Measurements from ENCODE around the gene MAPK8. TPM values are rescaled to one million over a fixed set of nuclear protein-coding genes. Genes with fewer than 3 reads are reported as not detected.

The MAPK8 gene
- total and polyA plus RNA-seq, 2 of the 4 experiments (the other 2 are of a cell fraction): 41.5 to 54.7 TPM

DNA sequence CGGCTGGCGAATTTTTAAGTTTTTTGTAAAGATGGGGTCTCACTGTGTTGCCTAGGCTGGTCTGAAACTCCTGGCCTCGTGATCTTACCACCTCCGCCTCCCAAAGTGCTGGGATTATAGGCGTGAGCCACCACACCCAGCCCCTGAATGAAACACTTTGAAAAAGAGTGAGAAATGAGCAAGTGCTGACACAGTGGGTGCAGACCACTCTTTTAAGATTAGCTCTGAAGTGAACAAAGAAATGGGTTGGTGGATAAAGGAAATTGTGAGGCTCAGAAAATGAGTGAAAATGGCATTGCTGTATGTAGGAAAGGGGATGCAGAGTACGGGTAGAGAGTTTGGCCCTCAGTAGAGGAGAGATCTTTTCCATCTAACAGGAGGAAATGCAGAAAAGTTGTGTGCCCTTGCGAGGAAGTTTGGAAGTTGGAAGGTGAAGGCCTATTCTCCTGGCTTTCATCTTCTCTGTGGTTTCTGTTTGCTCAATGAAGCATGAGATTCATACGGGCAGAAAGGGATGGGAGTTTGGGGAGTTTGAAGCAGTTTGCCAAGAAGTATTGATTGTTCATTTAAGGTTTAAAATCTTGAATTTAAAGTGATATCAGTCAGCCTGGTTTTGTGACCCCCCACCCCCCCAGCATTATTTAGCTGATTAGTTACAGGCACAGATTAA, 11.0 kb downstream of the MAPK8 start:
- POLR2A ChIA-PET (ENCODE audit: unreplicated experiment): no interaction called here
- 0 out of 2 replicates have a peak, but pooled peaks cover 5% of the 10 kb centered on the region for H3K9me1 ChIP-seq (ENCODE audit: insufficient read depth, low read length)
- H3K14ac ChIP-seq (replicated peaks; ENCODE audit: low read depth, low read length): no peak overlapping the region
- no peak overlapping the region for H3K27ac ChIP-seq (ENCODE audit: insufficient read depth, low read length)
- intact Hi-C loops (cut with micrococcal nuclease) (no loop called here), dilution Hi-C loops (cut with HindIII; ENCODE audit: low sequenced_read_pairs, unreplicated experiment) (no loop called here), in situ Hi-C loops (cut with MboI; ENCODE audit: low sequenced_read_pairs) (no loop called here)
- H3K27me3 ChIP-seq (ENCODE audit: control insufficient read depth, insufficient read depth, low read length): no peaks in the 10 kb centered on the region
- no peak overlapping the region for H2BK120ac ChIP-seq (ENCODE audit: low read depth, low read length)
- H4K8ac ChIP-seq (ENCODE audit: low read depth in 2 of 2, low read length in 2 of 2): no peak overlapping the region
- WGBS, 2 experiments (ENCODE audit: extremely low coverage in 2 of 2, insufficient read length in 1 of 2): 100% methylated on average over 1 of the region's 8 CpGs; no CpG with 5 or more reads in 1 of the 2 experiments
- H2BK15ac ChIP-seq (ENCODE audit: low read depth, low read length): no peak overlapping the region
- no peak overlapping the region for H2AFZ ChIP-seq (replicated peaks; ENCODE audit: low read length, poor library complexity)
- H3K36me3 ChIP-seq (ENCODE audit: control insufficient read depth, insufficient read depth, low read length): peaks cover 5% of the 10 kb centered on the region; the same call in 1 of the 2 replicates
- no peak overlapping the region for H4K91ac ChIP-seq (ENCODE audit: insufficient read depth, low read depth, low read length)
- H3K4me1 ChIP-seq (ENCODE audit: control insufficient read depth, insufficient read depth, low read length): peaks cover 4% of the 10 kb centered on the region
- no peaks in the 10 kb centered on the region for H3K9me3 ChIP-seq (ENCODE audit: control insufficient read depth, insufficient read depth, low read length)
- no peak overlapping the region for H3K23ac ChIP-seq (ENCODE audit: low read depth, low read length)
- no TSS peak for BruUV-seq (replicated peaks)
- no peak overlapping the region for H2AK5ac ChIP-seq (ENCODE audit: low read depth, low read length)
- no peak overlapping the region for H3K56ac ChIP-seq (ENCODE audit: extremely low read depth, insufficient read depth, low read length)
- peaks cover 72% of the 10 kb centered on the region for H4K20me1 ChIP-seq (ENCODE audit: insufficient read depth, low read length)
- peaks cover 38 to 69% of the 10 kb centered on the region in 2 experiments for H3K79me1 ChIP-seq (ENCODE audit: low read depth in 1 of 2, low read length in 2 of 2)
- no peak overlapping the region for H3K9ac ChIP-seq (ENCODE audit: low read depth, low read length)
- H3K4me2 ChIP-seq (ENCODE audit: low read depth, low read length): no peak overlapping the region
- no peak overlapping the region for H3K4me3 ChIP-seq (ENCODE audit: insufficient read depth, low read depth, low read length)
- DNase-seq: no peak
- no peak overlapping the region for H2AK9ac ChIP-seq (replicated peaks; ENCODE audit: low read depth, low read length, poor library complexity)
- CTCF ChIA-PET: no interaction called here
- no peak overlapping the region for H3K4ac ChIP-seq (ENCODE audit: low read depth, low read length)
- TF ChIP-seq CEBPB (IDR thresholded peaks at IDR 0.05; ENCODE audit: low read depth, low read length): no peak
- TF ChIP-seq CHD1 (IDR thresholded peaks at IDR 0.05; ENCODE audit: low read depth, low read length): no peak
- ATAC-seq (ENCODE audit: low read depth): no peak
- H3K18ac ChIP-seq (ENCODE audit: low read depth, low read length): no peak overlapping the region
- H4K5ac ChIP-seq (ENCODE audit: low read depth, low read length): no peak overlapping the region
- no peak overlapping the region for H2BK5ac ChIP-seq (ENCODE audit: low read depth, low read length, poor library complexity, severe bottlenecking)
- no peak overlapping the region for H2BK20ac ChIP-seq (ENCODE audit: low read depth, low read length)

Measured in IMR-90 (cell line).